HepG2 (cell line): ENCODE measurements around the gene STRIP1. TPM values are rescaled to one million over a fixed set of nuclear protein-coding genes. Genes with fewer than 3 reads are reported as not detected.

ENCODE experiments used
- ATAC-seq: fragments of 200-7000 bp; cut with Tn5 transposase; 3 replicates; pipeline ENCODE4 v1.9.1; 2020; ENCODE audit warnings: mild to moderate bottlenecking, moderate library complexity
- BruUV-seq: library from RNA; stranded (reverse); fragments of 400-500 nt; replicated peaks from 2 replicates; lab custom pipeline; 2021; lab: Mats Ljungman, UMichigan
- CTCF ChIA-PET: fragments of 300-600 bp; formaldehyde crosslinking; extraction: SDS; loops from one replicate; lab custom pipeline; 2021; ENCODE audit warnings: low total read pairs, inconsistent platforms, low intra/inter-chr PET ratio; lab: Yijun Ruan, JAX
- POLR2A ChIA-PET: fragments of 350-600 bp; sonication (Branson Sonifier 250); formaldehyde crosslinking; loops from one replicate; lab custom pipeline; 2020; ENCODE audit warnings: antibody characterized with exemption, inconsistent platforms; lab: Yijun Ruan, JAX
- DNase-seq: peaks from one replicate; pipeline ENCODE4 v3.0.0-alpha.2; 2015; ENCODE audit warnings: low spot score
- FAIRE-seq: peaks from 3 replicates; lab custom pipeline; 2011; peaks lifted over from hg19 to GRCh38; lab: Jason Lieb, UNC
- H2AFZ ChIP-seq: one replicate; pipeline ENCODE4 v1.6.1; 2011; ENCODE audit warnings: low read length, inconsistent platforms
- H3K27ac ChIP-seq: fragments of 300-600 bp; 3 replicates; pipeline ENCODE4 v1.8.0; 2011; ENCODE audit warnings: mixed run types, mild to moderate bottlenecking, mixed read lengths, low read length, inconsistent platforms; ENCODE audit not compliant: insufficient read depth; ENCODE audit errors: extremely low read length
- H3K27me3 ChIP-seq, 2 experiments: fragments of 200-600 bp in 1 of 2; 2 replicates in 1 of 2; 3 replicates in 1 of 2; pipeline versions ENCODE4 v1.6.0 to v1.8.0; 2011; ENCODE audit warnings: low read length in 2 of 2, mild to moderate bottlenecking in 2 of 2, moderate library complexity in 2 of 2, inconsistent platforms in 1 of 2; ENCODE audit not compliant: insufficient read depth in 2 of 2, control insufficient read depth in 1 of 2
- H3K36me3 ChIP-seq, 2 experiments: fragments of 200-600 bp in 1 of 2; replicated peaks in 1 of 2; 2 replicates in 1 of 2; 3 replicates in 1 of 2; pipeline versions ENCODE4 v1.5.1 to v1.8.0; 2011; ENCODE audit warnings: low read length in 2 of 2, inconsistent platforms in 1 of 2; ENCODE audit not compliant: insufficient read depth in 2 of 2, control insufficient read depth in 1 of 2
- H3K4me1 ChIP-seq: 2 replicates; pipeline ENCODE4 v1.5.1; 2012; ENCODE audit warnings: low read length, inconsistent platforms; ENCODE audit not compliant: insufficient read depth
- H3K4me2 ChIP-seq: 2 replicates; pipeline ENCODE4 v1.6.0; 2011; ENCODE audit warnings: low read depth, low read length, inconsistent platforms
- H3K4me3 ChIP-seq, 3 experiments: fragments of 200-600 bp in 1 of 3; sonication (generic), shearing (Covaris generic) in 1 of 3; replicated peaks in 1 of 3; 2 replicates each; pipeline ENCODE4 v1.5.1; 2011 to 2016; ENCODE audit warnings: low read length in 3 of 3, inconsistent platforms in 2 of 3, low read depth in 2 of 3, mild to moderate bottlenecking in 2 of 3, control low read depth in 1 of 3, mixed read lengths in 1 of 3; ENCODE audit not compliant: insufficient read depth in 1 of 3
- H3K79me2 ChIP-seq: one replicate; pipeline ENCODE4 v1.6.1; 2011; ENCODE audit warnings: low read length, inconsistent platforms; ENCODE audit not compliant: insufficient read depth
- H3K9ac ChIP-seq: 2 replicates; pipeline ENCODE4 v1.6.0; 2011; ENCODE audit warnings: mild to moderate bottlenecking, low read depth, low read length, inconsistent platforms; ENCODE audit not compliant: insufficient read depth
- H3K9me3 ChIP-seq: 2 replicates; pipeline ENCODE4 v1.5.1; 2012; ENCODE audit warnings: mild to moderate bottlenecking, low read length
- H4K20me1 ChIP-seq: 2 replicates; pipeline ENCODE4 v1.6.0; 2011; ENCODE audit warnings: inconsistent platforms, mild to moderate bottlenecking, low read length, moderate library complexity; ENCODE audit not compliant: insufficient read depth
- ATF3 ChIP-seq: sonication (generic); formaldehyde crosslinking; IDR thresholded peaks from 2 replicates; pipeline ENCODE4 v1.4.0; 2020; ENCODE audit warnings: missing genetic modification reagents
- ATM ChIP-seq: fragments of 450-650 bp; IDR thresholded peaks from 2 replicates; pipeline ENCODE4 v1.7.1; 2017; ENCODE audit warnings: mild to moderate bottlenecking, borderline replicate concordance
- CBX1 ChIP-seq: IDR thresholded peaks from one replicate; pipeline ENCODE4 v1.6.1; 2016; ENCODE audit warnings: antibody characterized with exemption, low read depth
- CTCF ChIP-seq: sonication (generic); formaldehyde crosslinking; IDR thresholded peaks from 2 replicates; pipeline ENCODE4 v1.5.0; 2020; ENCODE audit warnings: mild to moderate bottlenecking, missing genetic modification reagents, moderate library complexity
- JUNB ChIP-seq: sonication (generic); formaldehyde crosslinking; IDR thresholded peaks from 2 replicates; pipeline ENCODE4 v1.8.0; 2022; ENCODE audit warnings: missing genetic modification reagents, mild to moderate bottlenecking, borderline replicate concordance
- KDM6A ChIP-seq: IDR thresholded peaks from 2 replicates; pipeline ENCODE4 v1.6.1; 2016; ENCODE audit warnings: low read depth
- PRPF4 ChIP-seq: fragments of 200-400 bp; formaldehyde crosslinking; IDR thresholded peaks from 2 replicates; pipeline ENCODE4 v1.6.1; 2016; ENCODE audit warnings: low read length, low read depth; ENCODE audit not compliant: poor library complexity, severe bottlenecking
- RAD21 ChIP-seq: fragments of 450-650 bp; formaldehyde crosslinking; IDR thresholded peaks from 2 replicates; pipeline ENCODE4 v1.5.0; 2020; ENCODE audit warnings: mild to moderate bottlenecking
- RFXANK ChIP-seq: IDR thresholded peaks from 2 replicates; pipeline ENCODE4 v1.6.1; 2016
- TEAD3 ChIP-seq: optimal IDR thresholded peaks from 2 replicates; pipeline ENCODE3; 2016; ENCODE audit warnings: borderline replicate concordance
- WIZ ChIP-seq: sonication (generic); formaldehyde crosslinking; IDR thresholded peaks from 2 replicates; pipeline ENCODE4 v1.5.1; 2020; ENCODE audit warnings: mild to moderate bottlenecking, missing genetic modification reagents
- ZNF136 ChIP-seq: sonication (generic); formaldehyde crosslinking; IDR thresholded peaks from 2 replicates; pipeline ENCODE4 v1.8.1; 2022; ENCODE audit warnings: low read depth, mild to moderate bottlenecking, moderate library complexity, missing genetic modification reagents
- ZNF333 ChIP-seq: sonication (generic); formaldehyde crosslinking; IDR thresholded peaks from 2 replicates; pipeline ENCODE4 v1.4.0; 2020; ENCODE audit warnings: mild to moderate bottlenecking, missing genetic modification reagents, borderline replicate concordance
- ZNF550 ChIP-seq: sonication (generic); formaldehyde crosslinking; IDR thresholded peaks from 2 replicates; pipeline ENCODE4 v1.4.0; 2020; ENCODE audit warnings: mild to moderate bottlenecking, missing genetic modification reagents, borderline replicate concordance
- ZNF557 ChIP-seq: sonication (generic); formaldehyde crosslinking; IDR thresholded peaks from 2 replicates; pipeline ENCODE4 v1.4.0; 2020; ENCODE audit warnings: missing genetic modification reagents
- ZNF564 ChIP-seq: sonication (generic); formaldehyde crosslinking; IDR thresholded peaks from 2 replicates; pipeline ENCODE4 v1.8.1; 2023; ENCODE audit warnings: mild to moderate bottlenecking, missing genetic modification reagents
- WGBS: methylation state at CpG from one replicate; pipeline ENCODE4 v1.1.6; 2017; ENCODE audit warnings: low lambda C conversion rate; 5-methylcytosine and 5-hydroxymethylcytosine counted together
- in situ Hi-C: cut with HindIII; loops from 2 replicates; pipeline ENCODE4 v1.10.0; 2017; ENCODE audit warnings: low pct_unique_long_range_greater_than_20kb; ENCODE audit not compliant: extremely low pct_ligation_motif_present
- intact Hi-C: fragments of 100-400 bp; cut with micrococcal nuclease; formaldehyde crosslinking; loops from one replicate; pipeline ENCODE4 v1.10.0; 2022; ENCODE audit not compliant: unreplicated experiment
- polyA plus RNA-seq, 8 experiments: library from polyadenylated mRNA; depleted of rRNA in 3 of 8; stranded (reverse) in 7 of 8; unstranded in 1 of 8; fragments of >200 nt; fragmentation: Illumina TruSeq in 4 of 8; extraction: Trizol in 4 of 8; gene quantifications; 2 replicates each; pipeline versions ENCODE4 v1.2.1 to v1.2.3, GENCODE V29; 2011 to 2016; ENCODE audit warnings: low read depth in 4 of 8, missing spikeins in 1 of 8, mixed read lengths in 1 of 8; ENCODE audit not compliant: insufficient read depth in 1 of 8
- total RNA-seq, 5 experiments: library from RNA; depleted of rRNA; stranded (reverse); fragments of >200 nt; fragmentation: Illumina TruSeq; extraction: Trizol; gene quantifications; 2 replicates each; pipeline ENCODE4 v1.2.3, GENCODE V29; 2016; ENCODE audit warnings: low read depth in 1 of 5

The STRIP1 gene
- total and polyA plus RNA-seq, 2 of the 13 experiments (the other 11 are each of a cell fraction or from before 2014, with no cell fraction given), result 20.9 to 27.9 TPM

- H3K27me3 ChIP-seq, result no peaks in the 10 kb centered on the region
- peak; percentile 84 for ATAC-seq
- no peak overlapping the region for H3K27ac ChIP-seq
- no peaks in the 10 kb centered on the region for H4K20me1 ChIP-seq
- TF ChIP-seq JUNB (CRISPR knock-in tag), result no peak
- 0 out of 2 replicates have a peak, but pooled peaks have one; percentile 19 for TF ChIP-seq CTCF (CRISPR knock-in tag)
- intact Hi-C loops, result no loop called here
- BruUV-seq, result no TSS peak
- no peak overlapping the region for H2AFZ ChIP-seq
- H3K9ac ChIP-seq, result no peak overlapping the region
- H3K79me2 ChIP-seq, result no peaks in the 10 kb centered on the region
- H3K4me3 ChIP-seq, result no peak overlapping the region
- no peak for DNase-seq
- WGBS, result 85% methylated on average over 3 of the region's 3 CpGs
- no peak overlapping the region for H3K4me2 ChIP-seq
- peaks cover 47 to 80% of the 10 kb centered on the region in 2 experiments for H3K36me3 ChIP-seq
- no peaks in the 10 kb centered on the region for H3K9me3 ChIP-seq
- in situ Hi-C loops, result no loop called here
- CTCF ChIA-PET, result no interaction called here
- POLR2A ChIA-PET, result no interaction called here
- peaks cover 24% of the 10 kb centered on the region for H3K4me1 ChIP-seq
- no peak for FAIRE-seq
Measured at GRCh38 chr1:110047463-110047862, 13.0 kb downstream of the STRIP1 start.

GRCh38 chr1:110048240-110048639, 13.8 kb downstream of the STRIP1 start:
- H3K4me2 ChIP-seq, result no peak overlapping the region
- 89% methylated on average over 4 of the region's 5 CpGs for WGBS
- in situ Hi-C loops, result no loop called here
- intact Hi-C loops, result no loop called here
- no peak overlapping the region for H3K4me3 ChIP-seq
- H3K36me3 ChIP-seq, result peaks cover 43 to 78% of the 10 kb centered on the region in 2 experiments
- ChIA-PET CTCF (no interaction called here), POLR2A (no interaction called here)
- H3K27me3 ChIP-seq, result no peaks in the 10 kb centered on the region
- no peak overlapping the region for H3K27ac ChIP-seq
- DNase-seq (no peak), FAIRE-seq (no peak), ATAC-seq (no peak)
- no peaks in the 10 kb centered on the region for H4K20me1 ChIP-seq
- H2AFZ ChIP-seq, result no peak overlapping the region
- no peaks in the 10 kb centered on the region for H3K9me3 ChIP-seq
- peaks cover 24% of the 10 kb centered on the region for H3K4me1 ChIP-seq
- H3K9ac ChIP-seq, result no peak overlapping the region
- no peaks in the 10 kb centered on the region for H3K79me2 ChIP-seq
- BruUV-seq, result no TSS peak
- TF ChIP-seq ATF3 (CRISPR knock-in tag) (no peak), ZNF136 (CRISPR knock-in tag) (no peak), ZNF557 (no peak), ZNF333 (CRISPR knock-in tag) (no peak), ZNF564 (CRISPR knock-in tag) (no peak), CBX1 (no peak), ATM (no peak), TEAD3 (CRISPR knock-in tag) (no peak), PRPF4 (no peak), RFXANK (CRISPR knock-in tag) (no peak), WIZ (CRISPR knock-in tag) (no peak), KDM6A (no peak), RAD21 (CRISPR knock-in tag) (no peak), ZNF550 (no peak)
